GM15510 (cell line): ENCODE measurements around the gene SYAP1.

Experiments used
- POLR2A ChIP-seq: IDR thresholded peaks from 3 replicates; pipeline ENCODE4 v1.6.1; 2011; ENCODE audit warnings: borderline replicate concordance; ENCODE audit not compliant: insufficient read length; ENCODE audit errors: extremely low read depth

The SYAP1 gene

DNA sequence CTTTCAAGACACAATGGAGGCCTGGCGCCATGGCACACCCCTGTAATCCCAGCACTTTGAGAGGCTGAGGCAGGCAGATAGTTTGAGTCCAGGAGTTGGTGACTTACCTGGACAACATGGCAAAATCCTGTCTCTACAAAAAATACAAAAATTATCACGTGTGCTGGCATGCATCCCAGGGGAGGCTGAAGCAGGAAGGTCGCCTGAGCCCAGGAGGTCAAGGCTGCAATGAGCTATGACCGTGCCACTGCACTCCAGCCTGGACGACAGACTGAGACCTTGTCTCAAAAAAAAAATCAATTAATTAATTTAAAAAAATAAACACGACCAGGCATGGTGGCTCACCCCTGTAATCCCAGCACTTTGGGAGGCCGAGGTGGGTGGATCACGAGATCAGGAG lies 4.9 kb upstream of the SYAP1 start:
- TF ChIP-seq POLR2A, result no peak

GRCh38 chrX:16718824-16719333 lies 533 bp upstream of the SYAP1 start:
- TF ChIP-seq POLR2A, result no peak

DNA sequence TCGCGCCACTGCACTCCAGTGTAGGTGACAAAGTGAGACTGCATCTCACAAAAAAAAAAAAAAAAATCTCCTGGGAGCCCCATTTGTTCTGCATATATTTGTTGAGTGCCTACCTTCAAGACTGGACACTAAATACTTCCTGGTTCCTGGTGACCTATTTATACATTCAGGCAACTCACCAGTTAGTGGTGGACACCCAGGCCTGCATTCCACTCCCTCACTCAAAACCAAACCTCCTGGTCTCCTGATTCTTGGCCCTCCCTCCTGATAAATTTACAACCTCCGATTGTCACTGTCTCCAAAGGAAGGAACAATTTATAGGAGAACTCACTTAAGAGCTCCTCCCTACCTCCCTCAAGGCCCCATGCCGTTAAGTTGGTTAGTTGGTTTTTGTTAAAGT lies 3.1 kb downstream of the SYAP1 start:
- TF ChIP-seq POLR2A, result no peak

- no peak for TF ChIP-seq POLR2A
Observed at GRCh38 chrX:16725072-16725471, 5.7 kb downstream of the SYAP1 start.

DNA sequence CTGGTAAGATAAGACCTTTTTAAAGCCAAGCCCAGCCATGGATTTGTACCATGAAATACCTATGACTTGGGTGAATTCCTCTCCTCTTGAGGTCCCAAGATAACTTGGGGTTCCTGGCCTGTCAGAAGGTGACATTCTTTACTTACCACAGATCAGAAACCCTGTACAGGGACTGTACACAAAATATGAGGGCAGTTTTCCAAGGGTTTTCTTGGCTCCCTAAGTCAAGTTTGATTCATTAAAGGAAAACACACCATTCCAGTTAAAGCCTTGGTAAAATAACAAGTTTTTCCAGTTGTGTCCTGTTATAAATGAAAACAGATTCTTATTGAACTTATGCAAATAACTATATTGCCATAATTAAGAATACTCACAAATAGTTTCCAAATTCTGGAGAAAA lies 8.2 kb downstream of the SYAP1 start:
- no peak for TF ChIP-seq POLR2A

DNA sequence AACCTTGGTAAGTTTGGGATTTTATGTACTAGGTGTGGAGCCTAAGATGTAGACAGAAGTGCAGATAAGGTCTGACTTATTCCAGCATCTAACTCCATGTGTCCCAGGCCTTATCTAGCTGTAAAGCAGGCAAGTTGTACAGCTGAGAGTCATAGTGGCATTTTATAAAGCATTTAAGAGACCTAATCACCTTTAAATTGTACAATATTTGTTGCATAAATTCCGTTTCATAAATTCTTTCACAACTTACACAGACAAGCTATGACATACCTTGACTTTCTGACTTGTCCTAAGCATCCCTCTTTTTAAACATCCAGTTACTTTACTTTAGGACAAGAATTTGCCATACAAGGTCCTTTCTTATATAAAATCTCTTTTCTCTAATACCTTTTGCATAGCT lies 11.0 kb downstream of the SYAP1 start:
- no peak for TF ChIP-seq POLR2A

GRCh38 chrX:16733013-16733412 lies 13.6 kb downstream of the SYAP1 start:
- TF ChIP-seq POLR2A, result no peak

GRCh38 chrX:16737024-16737423 lies 17.6 kb downstream of the SYAP1 start:
- TF ChIP-seq POLR2A, result no peak

- TF ChIP-seq POLR2A, result no peak
Observed at GRCh38 chrX:16739574-16739973, 20.2 kb downstream of the SYAP1 start.

DNA sequence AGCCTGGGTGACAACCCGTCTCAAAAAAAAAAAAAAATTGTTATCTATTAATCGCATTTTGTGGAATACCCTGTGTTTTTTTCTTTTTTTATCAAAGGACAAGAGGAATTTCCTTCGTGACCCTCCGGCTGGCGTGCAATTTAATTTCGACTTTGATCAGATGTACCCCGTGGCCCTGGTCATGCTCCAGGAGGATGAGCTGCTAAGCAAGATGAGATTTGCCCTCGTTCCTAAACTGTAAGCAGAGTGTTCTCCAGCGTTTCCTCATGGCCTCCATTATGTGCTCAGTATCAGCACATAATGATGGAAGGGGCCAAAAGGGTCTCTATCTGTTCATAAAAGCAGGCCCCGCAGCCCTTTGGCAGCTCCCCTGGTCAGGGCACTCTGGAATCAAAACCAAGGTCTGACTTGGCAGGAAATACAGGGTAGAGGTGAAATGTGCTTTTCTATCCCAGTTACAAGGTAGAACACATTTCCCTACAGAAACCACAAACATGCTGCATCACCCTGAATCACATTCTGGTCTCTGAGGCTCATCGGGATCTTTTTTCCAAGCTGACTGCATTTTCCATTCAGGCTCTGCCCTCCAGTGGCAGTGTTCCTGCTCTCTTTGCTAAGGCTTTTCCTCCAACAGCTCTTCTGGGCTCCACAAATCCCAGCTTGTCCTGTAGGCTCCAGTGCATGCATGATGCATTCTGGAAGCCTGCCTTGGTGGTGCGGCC lies 24.4 kb downstream of the SYAP1 start:
- TF ChIP-seq POLR2A, result no peak

DNA sequence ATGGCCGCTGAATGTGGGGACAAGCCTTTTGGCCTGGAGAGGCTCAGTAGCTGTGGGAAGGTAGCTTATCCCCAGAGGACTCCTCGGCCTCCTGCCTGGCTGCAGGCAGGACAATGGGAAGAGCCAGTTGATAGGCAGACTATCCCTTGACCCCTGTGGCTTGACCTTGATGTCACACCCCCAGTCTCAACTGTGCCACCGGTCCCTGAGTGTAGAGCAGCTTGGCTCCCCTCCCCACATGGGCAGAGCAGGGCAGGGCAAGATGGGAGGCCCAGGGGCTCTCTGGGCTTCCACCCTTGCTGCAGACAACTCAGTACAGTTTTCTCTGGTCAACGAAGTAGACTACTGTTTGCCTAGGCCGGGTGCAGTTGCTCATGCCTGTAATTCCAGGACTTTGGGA lies 25.7 kb downstream of the SYAP1 start:
- TF ChIP-seq POLR2A, result no peak

GRCh38 chrX:16745659-16746058 lies 26.2 kb downstream of the SYAP1 start:
- no peak for TF ChIP-seq POLR2A

DNA sequence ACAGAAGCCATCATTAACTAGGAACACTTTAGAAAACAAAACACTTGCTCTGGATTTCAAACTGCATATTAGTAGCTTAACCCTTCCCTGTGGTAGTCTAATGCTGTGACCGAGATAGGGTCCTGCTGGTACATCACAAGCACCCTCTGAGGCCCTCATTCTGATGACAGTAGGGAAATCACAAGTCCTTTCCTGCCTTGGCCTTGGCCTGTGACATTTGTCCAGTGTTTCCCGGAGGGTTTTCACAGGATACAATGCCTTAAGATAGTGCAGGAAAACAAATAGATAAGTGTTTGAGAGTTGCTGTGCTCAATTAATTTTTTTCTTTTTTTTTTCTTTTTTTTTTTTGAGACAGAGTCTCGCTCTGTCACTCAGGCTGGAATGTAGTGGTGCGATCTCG lies 29.0 kb downstream of the SYAP1 start:
- no peak for TF ChIP-seq POLR2A

GRCh38 chrX:16750136-16750535 lies 30.7 kb downstream of the SYAP1 start:
- TF ChIP-seq POLR2A, result no peak

- no peak for TF ChIP-seq POLR2A
Observed at GRCh38 chrX:16754019-16754418, 34.6 kb downstream of the SYAP1 start.

DNA sequence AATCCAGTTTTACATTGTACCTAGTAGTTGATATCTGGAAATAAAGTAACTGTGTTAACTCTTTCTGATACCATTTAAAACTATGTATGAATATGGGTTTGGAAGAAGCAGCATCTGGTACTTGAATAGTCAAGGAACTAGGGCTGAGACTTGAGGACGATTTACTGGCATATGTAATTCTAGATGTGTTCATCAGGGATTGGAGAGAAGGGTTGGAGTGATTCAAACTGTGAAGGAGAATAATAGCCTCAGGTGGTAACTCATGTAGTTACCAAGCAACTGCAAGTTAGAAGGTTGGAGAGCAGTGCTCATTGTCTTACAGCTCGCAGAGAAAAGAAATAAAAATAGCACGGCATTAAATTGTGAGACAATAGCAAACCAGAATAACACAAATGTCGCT lies 37.3 kb downstream of the SYAP1 start:
- no peak for TF ChIP-seq POLR2A

- no peak for TF ChIP-seq POLR2A
Observed at GRCh38 chrX:16762579-16762978, 43.2 kb downstream of the SYAP1 start.

GRCh38 chrX:16765594-16765993 lies 46.2 kb downstream of the SYAP1 start:
- TF ChIP-seq POLR2A, result no peak

GRCh38 chrX:16770970-16771482 lies 51.6 kb downstream of the SYAP1 start:
- no peak for TF ChIP-seq POLR2A
